HepG2 (cell line): Measurements from ENCODE around the gene TOR1A. TPM values are rescaled to one million over a fixed set of nuclear protein-coding genes. Genes with fewer than 3 reads are reported as not detected.

ENCODE experiments used
- BHLHE40 ChIP-seq: IDR thresholded peaks from 2 replicates; pipeline ENCODE4 v1.6.1; 2011; ENCODE audit warnings: low read length, improper control_type of control experiment
- DNMT3B ChIP-seq: conservative IDR thresholded peaks from 2 replicates; pipeline ENCODE4 v1.6.1; 2016; ENCODE audit warnings: missing biosample characterization, control low read depth
- FOXA3 ChIP-seq: IDR thresholded peaks from 2 replicates; pipeline ENCODE4 v1.6.1; 2016; ENCODE audit warnings: missing genetic modification reagents, missing compliant biosample characterization
- FOXK1 ChIP-seq: sonication (generic); formaldehyde crosslinking; IDR thresholded peaks from 2 replicates; pipeline ENCODE4 v1.4.0; 2020; ENCODE audit warnings: low read depth, missing genetic modification reagents, borderline replicate concordance
- IRF2 ChIP-seq: IDR thresholded peaks from 2 replicates; pipeline ENCODE4 v1.6.1; 2018; ENCODE audit warnings: missing genetic modification reagents, missing compliant biosample characterization
- NFKB2 ChIP-seq: sonication (generic); formaldehyde crosslinking; IDR thresholded peaks from 2 replicates; pipeline ENCODE4 v1.4.0; 2020; ENCODE audit warnings: missing genetic modification reagents, borderline replicate concordance
- NR2C2 ChIP-seq: sonication (generic); formaldehyde crosslinking; IDR thresholded peaks from 2 replicates; pipeline ENCODE4 v1.4.0; 2020; ENCODE audit warnings: missing genetic modification reagents, mild to moderate bottlenecking, moderate library complexity, borderline replicate concordance
- NR2F6 ChIP-seq, 2 experiments: IDR thresholded peaks; 2 replicates each; pipeline ENCODE4 v1.6.1; 2016; ENCODE audit warnings: antibody characterized with exemption in 1 of 2, mild to moderate bottlenecking in 1 of 2
- RXRB ChIP-seq: IDR thresholded peaks from 2 replicates; pipeline ENCODE4 v1.6.1; 2016; ENCODE audit warnings: borderline replicate concordance, missing genetic modification reagents, missing compliant biosample characterization
- SOX5 ChIP-seq: IDR thresholded peaks from 2 replicates; pipeline ENCODE4 v1.6.1; 2016; ENCODE audit warnings: borderline replicate concordance
- YEATS4 ChIP-seq: sonication (generic); formaldehyde crosslinking; IDR thresholded peaks from 2 replicates; pipeline ENCODE4 v1.4.0; 2020; ENCODE audit warnings: missing genetic modification reagents, borderline replicate concordance
- ZBTB38 ChIP-seq: sonication (generic); formaldehyde crosslinking; IDR thresholded peaks from 2 replicates; pipeline ENCODE4 v1.5.1; 2020; ENCODE audit warnings: mild to moderate bottlenecking, missing genetic modification reagents
- ZNF629 ChIP-seq: sonication (generic); formaldehyde crosslinking; conservative IDR thresholded peaks from 2 replicates; pipeline ENCODE4 v1.5.0; 2020; ENCODE audit warnings: missing genetic modification reagents
- polyA plus RNA-seq, 8 experiments: library from polyadenylated mRNA; depleted of rRNA in 3 of 8; stranded (reverse) in 7 of 8; unstranded in 1 of 8; fragments of >200 nt; fragmentation: Illumina TruSeq in 4 of 8; extraction: Trizol in 4 of 8; gene quantifications; 2 replicates each; pipeline versions ENCODE4 v1.2.1 to v1.2.3, GENCODE V29; 2011 to 2016; ENCODE audit warnings: low read depth in 4 of 8, missing spikeins in 1 of 8, mixed read lengths in 1 of 8; ENCODE audit not compliant: insufficient read depth in 1 of 8
- total RNA-seq, 5 experiments: library from RNA; depleted of rRNA; stranded (reverse); fragments of >200 nt; fragmentation: Illumina TruSeq; extraction: Trizol; gene quantifications; 2 replicates each; pipeline ENCODE4 v1.2.3, GENCODE V29; 2016; ENCODE audit warnings: low read depth in 1 of 5
- TF ChIP-seq, protein P1 (sequence below): sonication (generic); formaldehyde crosslinking; IDR thresholded peaks from 2 replicates; pipeline ENCODE4 v1.4.0; 2020; ENCODE audit warnings: mild to moderate bottlenecking, missing genetic modification reagents
- TF ChIP-seq, protein P2 (sequence below): sonication (generic); formaldehyde crosslinking; IDR thresholded peaks from 2 replicates; pipeline ENCODE4 v1.4.0; 2020; ENCODE audit warnings: missing genetic modification reagents, borderline replicate concordance
- TF ChIP-seq, protein P3 (sequence below): IDR thresholded peaks from 2 replicates; pipeline ENCODE4 v1.4.0; 2020; ENCODE audit warnings: mild to moderate bottlenecking, missing genetic modification reagents
- TF ChIP-seq, protein P4 (sequence below): sonication (generic); formaldehyde crosslinking; IDR thresholded peaks from 2 replicates; pipeline ENCODE4 v1.4.0; 2020; ENCODE audit warnings: mild to moderate bottlenecking, missing genetic modification reagents
- TF ChIP-seq, protein P5 (sequence below): sonication (generic); formaldehyde crosslinking; IDR thresholded peaks from 2 replicates; pipeline ENCODE4 v1.8.1; 2023; ENCODE audit warnings: mild to moderate bottlenecking, moderate library complexity, missing genetic modification reagents
- TF ChIP-seq, protein P6 (sequence below): sonication (generic); formaldehyde crosslinking; IDR thresholded peaks from 2 replicates; pipeline ENCODE4 v1.8.0; 2023; ENCODE audit warnings: mild to moderate bottlenecking, missing genetic modification reagents

Gene TOR1A
- total and polyA plus RNA-seq, 2 of the 13 experiments (the other 11 are each of a cell fraction or from before 2014, with no cell fraction given), result 31.6 to 41.4 TPM

DNA sequence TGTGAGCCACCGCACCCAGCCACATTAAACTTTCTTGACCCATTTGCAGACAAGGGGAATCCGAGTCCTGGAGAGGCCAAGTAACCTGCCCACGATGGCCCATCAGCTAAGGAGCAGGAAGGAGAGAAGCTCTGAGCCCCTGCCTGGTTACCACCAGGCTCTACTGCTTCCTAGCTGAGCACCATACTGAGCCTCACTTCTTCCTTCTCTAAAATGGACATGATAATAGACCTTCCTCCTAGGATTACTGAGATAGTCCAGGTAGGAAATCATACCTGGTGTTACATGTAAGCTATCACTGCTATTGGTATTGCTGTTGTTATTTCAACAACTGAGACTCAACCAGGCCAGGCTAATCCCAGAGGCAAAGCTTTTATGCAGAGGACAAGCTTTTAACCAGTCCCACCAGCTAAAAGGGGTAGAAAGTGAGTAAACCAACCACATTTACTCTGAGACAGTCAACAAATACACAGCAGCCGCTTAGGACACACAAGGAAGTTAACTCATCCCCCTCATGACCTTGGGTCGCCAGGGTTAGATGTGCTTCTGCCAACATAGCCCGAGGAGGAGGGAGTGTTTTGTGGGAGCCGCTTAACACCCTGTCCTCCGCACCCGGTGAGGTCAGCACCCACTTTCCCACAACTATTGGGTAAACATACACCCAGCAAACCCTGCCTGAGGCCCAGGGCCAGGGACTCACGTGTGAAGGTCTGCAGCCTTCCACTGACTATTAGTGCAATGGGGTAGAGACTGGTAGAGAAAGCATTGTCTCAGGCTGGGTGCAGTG lies 50.5 kb downstream of the TOR1A start (continued):
- TF ChIP-seq, protein P1, sequence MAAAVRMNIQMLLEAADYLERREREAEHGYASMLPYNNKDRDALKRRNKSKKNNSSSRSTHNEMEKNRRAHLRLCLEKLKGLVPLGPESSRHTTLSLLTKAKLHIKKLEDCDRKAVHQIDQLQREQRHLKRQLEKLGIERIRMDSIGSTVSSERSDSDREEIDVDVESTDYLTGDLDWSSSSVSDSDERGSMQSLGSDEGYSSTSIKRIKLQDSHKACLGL (CRISPR knock-in tag), result no peak
- TF ChIP-seq, protein P2, sequence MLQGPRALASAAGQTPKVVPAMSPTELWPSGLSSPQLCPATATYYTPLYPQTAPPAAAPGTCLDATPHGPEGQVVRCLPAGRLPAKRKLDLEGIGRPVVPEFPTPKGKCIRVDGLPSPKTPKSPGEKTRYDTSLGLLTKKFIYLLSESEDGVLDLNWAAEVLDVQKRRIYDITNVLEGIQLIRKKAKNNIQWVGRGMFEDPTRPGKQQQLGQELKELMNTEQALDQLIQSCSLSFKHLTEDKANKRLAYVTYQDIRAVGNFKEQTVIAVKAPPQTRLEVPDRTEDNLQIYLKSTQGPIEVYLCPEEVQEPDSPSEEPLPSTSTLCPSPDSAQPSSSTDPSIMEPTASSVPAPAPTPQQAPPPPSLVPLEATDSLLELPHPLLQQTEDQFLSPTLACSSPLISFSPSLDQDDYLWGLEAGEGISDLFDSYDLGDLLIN (CRISPR knock-in tag), result no peak
- TF ChIP-seq IRF2 (CRISPR knock-in tag) (0 out of 2 replicates have a peak, but pooled peaks have one; percentile 6), FOXA3 (peak; percentile 36; the same call in 1 of the 2 replicates), DNMT3B (CRISPR knock-in tag) (no peak), RXRB (0 out of 2 replicates have a peak, but pooled peaks have one; percentile 20), BHLHE40 (peak; percentile 84), NFKB2 (CRISPR knock-in tag) (no peak), YEATS4 (CRISPR knock-in tag) (no peak), NR2F6 (IDR thresholded peaks at IDR 0.05) (peak; percentile 49), NR2F6 (CRISPR knock-in tag; IDR thresholded peaks at IDR 0.05) (no peak), SOX5 (CRISPR knock-in tag) (peak; percentile 24; the same call in 1 of the 2 replicates), ZNF629 (CRISPR knock-in tag) (peak; percentile 75), FOXK1 (CRISPR knock-in tag) (0 out of 2 replicates have a peak, but pooled peaks have one; percentile 10), ZBTB38 (CRISPR knock-in tag) (no peak), NR2C2 (CRISPR knock-in tag) (0 out of 2 replicates have a peak, but pooled peaks have one; percentile 3)
- TF ChIP-seq, protein P3, sequence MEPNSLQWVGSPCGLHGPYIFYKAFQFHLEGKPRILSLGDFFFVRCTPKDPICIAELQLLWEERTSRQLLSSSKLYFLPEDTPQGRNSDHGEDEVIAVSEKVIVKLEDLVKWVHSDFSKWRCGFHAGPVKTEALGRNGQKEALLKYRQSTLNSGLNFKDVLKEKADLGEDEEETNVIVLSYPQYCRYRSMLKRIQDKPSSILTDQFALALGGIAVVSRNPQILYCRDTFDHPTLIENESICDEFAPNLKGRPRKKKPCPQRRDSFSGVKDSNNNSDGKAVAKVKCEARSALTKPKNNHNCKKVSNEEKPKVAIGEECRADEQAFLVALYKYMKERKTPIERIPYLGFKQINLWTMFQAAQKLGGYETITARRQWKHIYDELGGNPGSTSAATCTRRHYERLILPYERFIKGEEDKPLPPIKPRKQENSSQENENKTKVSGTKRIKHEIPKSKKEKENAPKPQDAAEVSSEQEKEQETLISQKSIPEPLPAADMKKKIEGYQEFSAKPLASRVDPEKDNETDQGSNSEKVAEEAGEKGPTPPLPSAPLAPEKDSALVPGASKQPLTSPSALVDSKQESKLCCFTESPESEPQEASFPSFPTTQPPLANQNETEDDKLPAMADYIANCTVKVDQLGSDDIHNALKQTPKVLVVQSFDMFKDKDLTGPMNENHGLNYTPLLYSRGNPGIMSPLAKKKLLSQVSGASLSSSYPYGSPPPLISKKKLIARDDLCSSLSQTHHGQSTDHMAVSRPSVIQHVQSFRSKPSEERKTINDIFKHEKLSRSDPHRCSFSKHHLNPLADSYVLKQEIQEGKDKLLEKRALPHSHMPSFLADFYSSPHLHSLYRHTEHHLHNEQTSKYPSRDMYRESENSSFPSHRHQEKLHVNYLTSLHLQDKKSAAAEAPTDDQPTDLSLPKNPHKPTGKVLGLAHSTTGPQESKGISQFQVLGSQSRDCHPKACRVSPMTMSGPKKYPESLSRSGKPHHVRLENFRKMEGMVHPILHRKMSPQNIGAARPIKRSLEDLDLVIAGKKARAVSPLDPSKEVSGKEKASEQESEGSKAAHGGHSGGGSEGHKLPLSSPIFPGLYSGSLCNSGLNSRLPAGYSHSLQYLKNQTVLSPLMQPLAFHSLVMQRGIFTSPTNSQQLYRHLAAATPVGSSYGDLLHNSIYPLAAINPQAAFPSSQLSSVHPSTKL, result peak; percentile 59
- TF ChIP-seq, protein P4, sequence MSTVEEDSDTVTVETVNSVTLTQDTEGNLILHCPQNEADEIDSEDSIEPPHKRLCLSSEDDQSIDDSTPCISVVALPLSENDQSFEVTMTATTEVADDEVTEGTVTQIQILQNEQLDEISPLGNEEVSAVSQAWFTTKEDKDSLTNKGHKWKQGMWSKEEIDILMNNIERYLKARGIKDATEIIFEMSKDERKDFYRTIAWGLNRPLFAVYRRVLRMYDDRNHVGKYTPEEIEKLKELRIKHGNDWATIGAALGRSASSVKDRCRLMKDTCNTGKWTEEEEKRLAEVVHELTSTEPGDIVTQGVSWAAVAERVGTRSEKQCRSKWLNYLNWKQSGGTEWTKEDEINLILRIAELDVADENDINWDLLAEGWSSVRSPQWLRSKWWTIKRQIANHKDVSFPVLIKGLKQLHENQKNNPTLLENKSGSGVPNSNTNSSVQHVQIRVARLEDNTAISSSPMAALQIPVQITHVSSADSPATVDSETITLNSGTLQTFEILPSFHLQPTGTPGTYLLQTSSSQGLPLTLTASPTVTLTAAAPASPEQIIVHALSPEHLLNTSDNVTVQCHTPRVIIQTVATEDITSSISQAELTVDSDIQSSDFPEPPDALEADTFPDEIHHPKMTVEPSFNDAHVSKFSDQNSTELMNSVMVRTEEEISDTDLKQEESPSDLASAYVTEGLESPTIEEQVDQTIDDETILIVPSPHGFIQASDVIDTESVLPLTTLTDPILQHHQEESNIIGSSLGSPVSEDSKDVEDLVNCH (CRISPR knock-in tag), result no peak
- TF ChIP-seq, protein P5, sequence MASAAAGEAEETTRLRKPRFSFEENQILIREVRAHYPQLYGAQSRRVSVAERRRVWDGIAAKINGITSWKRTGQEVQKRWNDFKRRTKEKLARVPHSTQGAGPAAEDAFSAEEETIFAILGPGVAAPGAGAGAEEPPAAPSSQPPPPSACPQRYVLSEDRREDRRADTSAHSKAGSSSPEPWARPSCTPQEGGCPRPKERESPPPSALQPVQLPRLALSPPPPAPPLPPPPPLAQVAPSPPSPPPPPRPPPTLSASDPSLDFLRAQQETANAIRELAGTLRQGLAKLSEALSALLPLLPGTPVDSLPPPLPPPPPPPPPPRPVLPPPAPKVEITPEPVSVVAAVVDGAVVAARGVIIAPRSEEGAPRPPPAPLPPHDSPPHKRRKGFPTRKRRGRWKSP (CRISPR knock-in tag), result 0 out of 2 replicates have a peak, but pooled peaks have one; percentile 26
- TF ChIP-seq, protein P6, sequence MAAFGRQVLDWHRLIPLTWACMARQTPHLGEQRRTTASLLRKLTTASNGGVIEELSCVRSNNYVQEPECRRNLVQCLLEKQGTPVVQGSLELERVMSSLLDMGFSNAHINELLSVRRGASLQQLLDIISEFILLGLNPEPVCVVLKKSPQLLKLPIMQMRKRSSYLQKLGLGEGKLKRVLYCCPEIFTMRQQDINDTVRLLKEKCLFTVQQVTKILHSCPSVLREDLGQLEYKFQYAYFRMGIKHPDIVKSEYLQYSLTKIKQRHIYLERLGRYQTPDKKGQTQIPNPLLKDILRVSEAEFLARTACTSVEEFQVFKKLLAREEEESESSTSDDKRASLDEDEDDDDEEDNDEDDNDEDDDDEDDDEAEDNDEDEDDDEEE, result no peak
